ENCODE results near the gene LHFPL2. TPM values are rescaled to one million over a fixed set of nuclear protein-coding genes. Genes with fewer than 3 reads are reported as not detected.
"Not testable (repeated sequence)": the region's sequence is repeated elsewhere in the genome, so short reads cannot be mapped to it uniquely, and the experiment has no call there.

The LHFPL2 gene, protein sequence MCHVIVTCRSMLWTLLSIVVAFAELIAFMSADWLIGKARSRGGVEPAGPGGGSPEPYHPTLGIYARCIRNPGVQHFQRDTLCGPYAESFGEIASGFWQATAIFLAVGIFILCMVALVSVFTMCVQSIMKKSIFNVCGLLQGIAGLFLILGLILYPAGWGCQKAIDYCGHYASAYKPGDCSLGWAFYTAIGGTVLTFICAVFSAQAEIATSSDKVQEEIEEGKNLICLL
- total RNA-seq (2022) (44.0 and 49.7 TPM in 2 replicates), Bru-seq, nascent RNA (percentile 89 among the genes with signal in this experiment), BruChase-seq, experiment 1, labeled RNA remaining after a 2-hour chase (percentile 80 among the genes with signal in this experiment), BruChase-seq, experiment 2, labeled RNA remaining after a 6-hour chase (percentile 76 among the genes with signal in this experiment)
- long read RNA-seq, full-length matches to known transcripts, result 10 of 25 reads
- long read RNA-seq, partial matches to known transcripts, result 3 of 25 reads
- long read RNA-seq, other reads (novel, unspliced or antisense), result 12 of 25 reads

DNA sequence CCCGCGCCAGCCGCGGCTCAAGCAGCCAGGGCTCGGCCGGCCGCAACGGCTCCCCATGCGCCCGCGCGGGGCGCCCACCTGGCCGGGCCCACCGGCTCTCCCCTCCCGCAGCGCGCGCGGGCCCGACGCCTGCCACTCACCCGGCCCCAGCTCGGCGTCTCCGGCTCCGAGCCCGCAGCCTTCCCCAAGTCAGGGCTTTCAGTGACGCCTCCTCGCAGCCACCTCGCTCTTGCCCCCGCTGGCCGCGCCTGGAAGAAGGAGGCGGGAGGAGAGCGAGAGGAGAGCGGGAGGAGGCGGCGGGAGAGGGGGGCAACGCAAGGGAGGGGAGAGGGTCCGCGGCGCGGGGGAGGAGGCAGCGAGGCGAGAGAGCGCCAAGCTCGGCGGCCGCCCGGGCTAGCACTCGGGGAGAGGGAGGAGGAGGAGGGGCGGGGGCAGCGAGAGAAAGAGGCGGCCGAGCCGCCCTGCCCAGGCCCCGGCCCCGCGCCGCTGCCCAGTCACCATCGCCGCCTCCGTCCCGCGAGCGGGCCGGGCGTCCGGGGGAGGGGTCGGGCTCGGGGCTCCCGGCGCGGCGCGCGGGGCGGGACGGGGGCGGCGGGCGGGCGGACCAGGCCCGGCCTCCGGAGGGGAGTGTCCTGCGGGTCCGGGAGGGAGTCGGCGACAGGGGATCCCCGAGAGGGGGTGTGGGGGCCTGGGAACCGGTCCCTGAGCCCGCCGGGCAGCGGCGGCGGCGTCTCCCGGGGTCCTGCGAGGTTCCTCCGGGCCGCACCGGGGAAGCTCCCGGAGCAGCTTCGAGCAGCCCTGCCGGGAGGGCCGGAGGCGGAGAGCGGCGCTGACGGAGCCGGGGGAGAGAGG is at the start of gene LHFPL2:
Gene LHFPL2, minus strand, starts transcription at position 414 of the 852 bp plus-strand sequence. CDS start 138,559 bp downstream, outside the sequence.
- BruUV-seq (replicated peaks), result no TSS peak
- DNase-seq, result peak; percentile 74 to 83
- Histone ChIP-seq H3K9me3 (no peaks in the 10 kb centered on the region), H3K36me3 (ENCODE audit: control insufficient read depth, insufficient read depth, low read length) (no peaks in the 10 kb centered on the region; the same call in 1 of the 2 replicates), H3K4me3 (ENCODE audit: low read depth, low read length) (peak within 1 kb of the TSS; percentile 76), H3K27me3 (replicated peaks; ENCODE audit: control insufficient read depth, insufficient read depth, low read length) (no peaks in the 10 kb centered on the region), H3K4me1 (peaks cover 15% of the 10 kb centered on the region)
- ChIA-PET CTCF (interaction anchor here (0.6 to 1.4 kb wide), 4 partner anchors 21 to 288 kb away, joined by 3 to 5 read pairs (median 3); no protein-coding TSS in a partner anchor), POLR2A (interaction anchor here (0.6 to 0.7 kb wide), 2 partner anchors 57 to 67 kb away, joined by 3 to 5 read pairs; no protein-coding TSS in a partner anchor)
- TF ChIP-seq, protein P1, sequence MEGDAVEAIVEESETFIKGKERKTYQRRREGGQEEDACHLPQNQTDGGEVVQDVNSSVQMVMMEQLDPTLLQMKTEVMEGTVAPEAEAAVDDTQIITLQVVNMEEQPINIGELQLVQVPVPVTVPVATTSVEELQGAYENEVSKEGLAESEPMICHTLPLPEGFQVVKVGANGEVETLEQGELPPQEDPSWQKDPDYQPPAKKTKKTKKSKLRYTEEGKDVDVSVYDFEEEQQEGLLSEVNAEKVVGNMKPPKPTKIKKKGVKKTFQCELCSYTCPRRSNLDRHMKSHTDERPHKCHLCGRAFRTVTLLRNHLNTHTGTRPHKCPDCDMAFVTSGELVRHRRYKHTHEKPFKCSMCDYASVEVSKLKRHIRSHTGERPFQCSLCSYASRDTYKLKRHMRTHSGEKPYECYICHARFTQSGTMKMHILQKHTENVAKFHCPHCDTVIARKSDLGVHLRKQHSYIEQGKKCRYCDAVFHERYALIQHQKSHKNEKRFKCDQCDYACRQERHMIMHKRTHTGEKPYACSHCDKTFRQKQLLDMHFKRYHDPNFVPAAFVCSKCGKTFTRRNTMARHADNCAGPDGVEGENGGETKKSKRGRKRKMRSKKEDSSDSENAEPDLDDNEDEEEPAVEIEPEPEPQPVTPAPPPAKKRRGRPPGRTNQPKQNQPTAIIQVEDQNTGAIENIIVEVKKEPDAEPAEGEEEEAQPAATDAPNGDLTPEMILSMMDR (IDR thresholded peaks at IDR 0.05; ENCODE audit: insufficient read depth in 1 of 2, low read depth in 1 of 2, low read length in 1 of 2, severe bottlenecking in 1 of 2, unreplicated experiment in 1 of 2), result no peak
- H3K27me3 Mint-ChIP-seq (ENCODE audit: insufficient read depth, unreplicated experiment), result no peaks in the 10 kb centered on the region
- peaks cover 20% of the 10 kb centered on the region for H3K4me1 Mint-ChIP-seq (ENCODE audit: low read depth, unreplicated experiment)
- peak within 1 kb of the TSS; percentile 80 for H3K27ac Mint-ChIP-seq (ENCODE audit: unreplicated experiment)
- H3K9me3 Mint-ChIP-seq (ENCODE audit: unreplicated experiment), result no peaks in the 10 kb centered on the region
- intact Hi-C loops (cut with micrococcal nuclease; ENCODE audit: unreplicated experiment), result loop anchor here (1.0 to 10.0 kb wide), 4 partner anchors 31 to 324 kb away; no protein-coding TSS in a partner anchor
- peak within 1 kb of the TSS; percentile 97 for H3K4me3 Mint-ChIP-seq (ENCODE audit: unreplicated experiment)
- H3K36me3 Mint-ChIP-seq (ENCODE audit: insufficient read depth, unreplicated experiment), result peaks cover 27% of the 10 kb centered on the region

DNA sequence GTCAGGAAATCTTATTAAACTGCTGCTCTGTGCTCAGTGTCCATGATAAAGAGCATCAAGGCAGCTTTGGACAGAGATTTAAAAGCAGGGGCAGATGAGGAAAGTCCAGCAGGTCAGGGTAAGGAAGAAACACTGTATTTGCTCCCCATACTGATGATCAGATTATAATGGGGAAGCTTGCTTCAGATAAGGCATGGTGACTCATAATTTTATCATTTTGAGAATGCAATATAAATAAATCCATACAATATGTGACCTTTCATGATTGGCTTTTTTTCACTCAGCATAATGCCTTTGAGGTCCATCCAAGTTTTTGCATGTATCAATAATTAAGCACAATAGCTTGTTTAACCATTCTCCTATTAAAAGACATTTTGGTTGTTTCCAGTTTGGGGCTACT is 48.1 kb upstream of the LHFPL2 start:
- intact Hi-C loops (cut with micrococcal nuclease; ENCODE audit: unreplicated experiment), result no loop called here
- Histone ChIP-seq H3K4me3 (ENCODE audit: low read depth, low read length) (no peak overlapping the region), H3K36me3 (ENCODE audit: control insufficient read depth, insufficient read depth, low read length) (no peaks in the 10 kb centered on the region), H3K27me3 (replicated peaks; ENCODE audit: control insufficient read depth, insufficient read depth, low read length) (no peaks in the 10 kb centered on the region), H3K4me1 (peaks cover 30% of the 10 kb centered on the region), H3K9me3 (peaks cover 11% of the 10 kb centered on the region; the same call in 1 of the 2 replicates)
- H3K36me3 Mint-ChIP-seq (ENCODE audit: insufficient read depth, unreplicated experiment), result no peaks in the 10 kb centered on the region
- H3K27me3 Mint-ChIP-seq (ENCODE audit: insufficient read depth, unreplicated experiment), result no peaks in the 10 kb centered on the region
- BruUV-seq (replicated peaks), result no TSS peak
- H3K4me1 Mint-ChIP-seq (ENCODE audit: low read depth, unreplicated experiment), result peaks cover 16% of the 10 kb centered on the region
- H3K27ac Mint-ChIP-seq (ENCODE audit: unreplicated experiment), result no peak overlapping the region
- POLR2A ChIA-PET, result no interaction called here
- CTCF ChIA-PET, result no interaction called here
- no peak overlapping the region for H3K4me3 Mint-ChIP-seq (ENCODE audit: unreplicated experiment)
- TF ChIP-seq, protein P1 (IDR thresholded peaks at IDR 0.05; ENCODE audit: insufficient read depth in 1 of 2, low read depth in 1 of 2, low read length in 1 of 2, severe bottlenecking in 1 of 2, unreplicated experiment in 1 of 2), result no peak
- H3K9me3 Mint-ChIP-seq (ENCODE audit: unreplicated experiment), result peaks cover 18% of the 10 kb centered on the region
- no peak for DNase-seq

DNA sequence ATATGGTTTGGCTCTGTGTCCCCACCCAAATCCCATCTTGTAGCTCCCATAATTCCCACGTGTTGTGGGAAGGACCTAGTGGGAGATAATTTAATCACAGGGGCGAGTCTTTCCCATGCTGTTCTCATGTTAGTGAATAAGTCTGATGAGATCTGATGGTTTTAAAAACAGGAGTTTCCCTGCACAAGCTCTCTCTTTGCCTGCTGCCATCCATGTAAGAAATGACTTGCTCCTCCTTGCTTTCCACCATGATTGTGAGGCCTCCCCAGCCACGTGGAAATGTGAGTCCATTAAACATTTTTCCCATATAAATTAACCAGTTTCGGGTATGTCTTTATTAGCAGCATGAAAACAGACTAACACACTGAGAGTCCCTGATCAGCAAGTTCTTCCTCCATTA is 47.5 kb upstream of the LHFPL2 start:
- DNase-seq; H3K4me3 Mint-ChIP-seq (ENCODE audit: unreplicated experiment); H3K27ac Mint-ChIP-seq (ENCODE audit: unreplicated experiment); H3K27me3 ChIP-seq (replicated peaks; ENCODE audit: control insufficient read depth, insufficient read depth, low read length); POLR2A ChIA-PET; H3K36me3 ChIP-seq (ENCODE audit: control insufficient read depth, insufficient read depth, low read length); BruUV-seq (replicated peaks); intact Hi-C loops (cut with micrococcal nuclease; ENCODE audit: unreplicated experiment); H3K4me3 ChIP-seq (ENCODE audit: low read depth, low read length); H3K36me3 Mint-ChIP-seq (ENCODE audit: insufficient read depth, unreplicated experiment); CTCF ChIA-PET; H3K27me3 Mint-ChIP-seq (ENCODE audit: insufficient read depth, unreplicated experiment): not testable (repeated sequence)
- peaks cover 18% of the 10 kb centered on the region for H3K9me3 Mint-ChIP-seq (ENCODE audit: unreplicated experiment)
- H3K4me1 Mint-ChIP-seq (ENCODE audit: low read depth, unreplicated experiment), result peaks cover 16% of the 10 kb centered on the region
- Histone ChIP-seq H3K4me1 (peaks cover 30% of the 10 kb centered on the region), H3K9me3 (peaks cover 11% of the 10 kb centered on the region; the same call in 1 of the 2 replicates)

Measured in Caco-2 (cell line).